ENCODE results near the gene PC. TPM values are rescaled to one million over a fixed set of nuclear protein-coding genes. Genes with fewer than 3 reads are reported as not detected.
A peak's percentile ranks its signal among the peaks of the same experiment; 100 is the strongest.

Gene PC
- total and polyA plus RNA-seq, 2 experiments from 2014 or later = 18.3 to 21.7 TPM

GRCh38 chr11:66915046-66915832, 42.9 kb downstream of the PC start:
- H3K27ac ChIP-seq (ENCODE audit: low read depth) = 0 out of 2 replicates have a peak overlapping the region, but pooled peaks have one; percentile 9
- no peaks in the 10 kb centered on the region for H4K20me1 ChIP-seq (replicated peaks; ENCODE audit: insufficient read depth)
- DNase-seq (ENCODE audit: low spot score) = peak; percentile 39
- H3F3A ChIP-seq (replicated peaks; ENCODE audit: low read depth) = no peaks in the 10 kb centered on the region
- peak; percentile 65 for ATAC-seq
- peaks cover 3% of the 10 kb centered on the region for H3K27me3 Mint-ChIP-seq (ENCODE audit: insufficient read depth, low read depth, poor library complexity)
- no peak overlapping the region for H3K4me3 Mint-ChIP-seq
- no peak overlapping the region for H3K4me2 ChIP-seq
- H3K4me3 ChIP-seq = no peak overlapping the region
- TF ChIP-seq CTCF (conservative IDR thresholded peaks at IDR 0.05; ENCODE audit: low read depth in 2 of 2) (peak; percentile 12 to 39; a peak in 3 of 4 replicates), STAT1 (IDR thresholded peaks at IDR 0.05; ENCODE audit: unreplicated experiment) (no peak)
- no peaks in the 10 kb centered on the region for H3K79me2 ChIP-seq (replicated peaks; ENCODE audit: insufficient read depth)
- no peaks in the 10 kb centered on the region for H3K9me2 ChIP-seq (ENCODE audit: insufficient read depth)
- no peaks in the 10 kb centered on the region for H3K9me3 Mint-ChIP-seq
- no peaks in the 10 kb centered on the region for H3K27me3 ChIP-seq (ENCODE audit: insufficient read depth)
- H3K4me1 Mint-ChIP-seq = peaks cover 36% of the 10 kb centered on the region
- peaks cover 12% of the 10 kb centered on the region for H3K4me1 ChIP-seq (ENCODE audit: insufficient read depth)
- no peaks in the 10 kb centered on the region for H3K36me3 Mint-ChIP-seq (ENCODE audit: low read depth)
- no peaks in the 10 kb centered on the region for H3K36me3 ChIP-seq (ENCODE audit: insufficient read depth)
- no peak overlapping the region for H2AFZ ChIP-seq
- no peak overlapping the region; the same call in 1 of the 2 replicates for H3K27ac Mint-ChIP-seq

GRCh38 chr11:66914505-66914904, 43.7 kb downstream of the PC start:
- H3K4me1 ChIP-seq (ENCODE audit: insufficient read depth) = peaks cover 12% of the 10 kb centered on the region
- H3K27me3 ChIP-seq (ENCODE audit: insufficient read depth) = no peaks in the 10 kb centered on the region
- no peaks in the 10 kb centered on the region for H4K20me1 ChIP-seq (replicated peaks; ENCODE audit: insufficient read depth)
- no peaks in the 10 kb centered on the region for H3K36me3 ChIP-seq (ENCODE audit: insufficient read depth)
- no peak overlapping the region for H3K4me2 ChIP-seq
- Mint-ChIP-seq H3K4me3 (no peak overlapping the region), H3K27ac (no peak overlapping the region; the same call in 1 of the 2 replicates), H3K4me1 (peaks cover 38% of the 10 kb centered on the region), H3K36me3 (ENCODE audit: low read depth) (no peaks in the 10 kb centered on the region), H3K9me3 (no peaks in the 10 kb centered on the region), H3K27me3 (ENCODE audit: insufficient read depth, low read depth, poor library complexity) (peaks cover 6% of the 10 kb centered on the region)
- H3F3A ChIP-seq (replicated peaks; ENCODE audit: low read depth) = no peaks in the 10 kb centered on the region
- H2AFZ ChIP-seq = no peak overlapping the region
- no peak overlapping the region for H3K27ac ChIP-seq (ENCODE audit: low read depth)
- ATAC-seq (no peak), DNase-seq (ENCODE audit: low spot score) (no peak)
- no peak overlapping the region for H3K4me3 ChIP-seq
- H3K79me2 ChIP-seq (replicated peaks; ENCODE audit: insufficient read depth) = no peaks in the 10 kb centered on the region
- H3K9me2 ChIP-seq (ENCODE audit: insufficient read depth) = no peaks in the 10 kb centered on the region
- TF ChIP-seq STAT1 (IDR thresholded peaks at IDR 0.05; ENCODE audit: unreplicated experiment) = no peak
- TF ChIP-seq ETS1 (IDR thresholded peaks at IDR 0.05) = no peak
- TF ChIP-seq CTCF (conservative IDR thresholded peaks at IDR 0.05; ENCODE audit: low read depth in 2 of 2) = no peak
- TF ChIP-seq REST (IDR thresholded peaks at IDR 0.05; ENCODE audit: unreplicated experiment) = no peak
- TF ChIP-seq NANOG (IDR thresholded peaks at IDR 0.05; ENCODE audit: borderline replicate concordance) = no peak
- TF ChIP-seq EZH2 (IDR thresholded peaks at IDR 0.05; ENCODE audit: low read depth, unreplicated experiment) = no peak
- no peak for TF ChIP-seq ZNF114 (CRISPR knock-in tag; IDR thresholded peaks at IDR 0.05)
- TF ChIP-seq ZNF331 (CRISPR knock-in tag; IDR thresholded peaks at IDR 0.05; ENCODE audit: low read depth) = no peak
